MM.1S (cell line): ENCODE measurements around the gene LPCAT1.

Experiments used
- DNase-seq: peaks from one replicate; pipeline ENCODE4 v3.0.0-alpha.2; 2015
- H2AFZ ChIP-seq: fragments of 300-600 bp; sonication (generic); 2 replicates; pipeline ENCODE4 v1.6.0; 2016; ENCODE audit warnings: antibody characterized with exemption, low read length
- H3F3A ChIP-seq: fragments of 300-600 bp; sonication (generic); 2 replicates; pipeline ENCODE4 v1.6.1; 2016; ENCODE audit warnings: mild to moderate bottlenecking, antibody characterized with exemption, low read length, moderate library complexity, mixed read lengths; ENCODE audit not compliant: insufficient read depth
- H3K27ac ChIP-seq: fragments of 300-600 bp; sonication (generic); 2 replicates; pipeline ENCODE4 v1.5.1; 2016; ENCODE audit warnings: mild to moderate bottlenecking, low read length
- H3K27me3 ChIP-seq: fragments of 300-600 bp; sonication (generic); replicated peaks from 2 replicates; pipeline ENCODE4 v1.6.0; 2016; ENCODE audit warnings: low read length; ENCODE audit not compliant: insufficient read depth
- H3K36me3 ChIP-seq: fragments of 300-600 bp; sonication (generic); replicated peaks from 2 replicates; pipeline ENCODE4 v1.6.1; 2016; ENCODE audit warnings: mild to moderate bottlenecking, low read length, mixed read lengths; ENCODE audit not compliant: insufficient read depth
- H3K4me1 ChIP-seq: fragments of 300-600 bp; sonication (generic); 2 replicates; pipeline ENCODE4 v1.6.1; 2016; ENCODE audit warnings: low read length, mixed read lengths
- H3K4me2 ChIP-seq: fragments of 300-600 bp; sonication (generic); 2 replicates; pipeline ENCODE4 v1.6.0; 2016; ENCODE audit warnings: low read depth, low read length
- H3K4me3 ChIP-seq: fragments of 300-600 bp; sonication (generic); 2 replicates; pipeline ENCODE4 v1.5.1; 2016; ENCODE audit warnings: low read length, mixed read lengths
- H3K79me2 ChIP-seq: fragments of 300-600 bp; sonication (generic); 2 replicates; pipeline ENCODE4 v1.6.1; 2016; ENCODE audit warnings: mixed run types, low read length, mixed read lengths
- H3K9ac ChIP-seq: fragments of 300-600 bp; sonication (generic); 2 replicates; pipeline ENCODE4 v1.6.1; 2016; ENCODE audit warnings: low read length, mixed read lengths
- H3K9me2 ChIP-seq: fragments of 300-600 bp; sonication (generic); replicated peaks from 2 replicates; pipeline ENCODE4 v1.6.1; 2016; ENCODE audit warnings: mild to moderate bottlenecking, low read length, mixed read lengths; ENCODE audit not compliant: insufficient read depth
- H3K9me3 ChIP-seq: fragments of 300-600 bp; sonication (generic); replicated peaks from 2 replicates; pipeline ENCODE4 v1.6.1; 2016; ENCODE audit warnings: mild to moderate bottlenecking, low read length, mixed read lengths; ENCODE audit not compliant: insufficient read depth
- H4K20me1 ChIP-seq: fragments of 300-600 bp; sonication (generic); 2 replicates; pipeline ENCODE4 v1.6.1; 2016; ENCODE audit warnings: mild to moderate bottlenecking, low read length, moderate library complexity, mixed read lengths; ENCODE audit not compliant: insufficient read depth
- CTCF ChIP-seq: fragments of 300-600 bp; sonication (generic); IDR thresholded peaks from 2 replicates; pipeline ENCODE4 v1.5.1; 2016; ENCODE audit warnings: antibody characterized with exemption, low read length, mixed read lengths
- EZH2 ChIP-seq: fragments of 300-600 bp; sonication (generic); optimal IDR thresholded peaks from 2 replicates; pipeline ENCODE3; 2017; ENCODE audit warnings: low read depth, mild to moderate bottlenecking, antibody characterized with exemption, low read length, mixed read lengths
- EZH2phosphoT487 ChIP-seq: fragments of 300-600 bp; sonication (generic); IDR thresholded peaks from 2 replicates; pipeline ENCODE4 v1.6.1; 2018; ENCODE audit warnings: antibody characterized with exemption, low read length

The LPCAT1 gene

GRCh38 chr5:1546556-1546955 lies 22.8 kb upstream of the LPCAT1 start:
- H3K27me3 ChIP-seq = peaks cover 5% of the 10 kb centered on the region; the same call in 1 of the 2 replicates
- no peak overlapping the region for H3K9ac ChIP-seq
- no peak overlapping the region for H3K27ac ChIP-seq
- no peak overlapping the region for H2AFZ ChIP-seq
- H3K4me3 ChIP-seq = no peak overlapping the region
- TF ChIP-seq EZH2phosphoT487 (no peak), EZH2 (no peak), CTCF (no peak)
- H3K4me2 ChIP-seq = no peak overlapping the region
- no peaks in the 10 kb centered on the region for H3K9me2 ChIP-seq
- no peaks in the 10 kb centered on the region for H3F3A ChIP-seq
- no peak for DNase-seq
- no peaks in the 10 kb centered on the region for H3K79me2 ChIP-seq
- no peaks in the 10 kb centered on the region for H3K9me3 ChIP-seq
- H4K20me1 ChIP-seq = no peaks in the 10 kb centered on the region
- no peaks in the 10 kb centered on the region for H3K4me1 ChIP-seq
- H3K36me3 ChIP-seq = no peaks in the 10 kb centered on the region

GRCh38 chr5:1545805-1546355 lies 22.1 kb upstream of the LPCAT1 start:
- Histone ChIP-seq H3K9me2 (no peaks in the 10 kb centered on the region), H3F3A (no peaks in the 10 kb centered on the region), H3K36me3 (no peaks in the 10 kb centered on the region), H4K20me1 (no peaks in the 10 kb centered on the region), H3K4me1 (no peaks in the 10 kb centered on the region), H2AFZ (no peak overlapping the region), H3K27ac (no peak overlapping the region), H3K9ac (no peak overlapping the region), H3K79me2 (no peaks in the 10 kb centered on the region), H3K4me2 (no peak overlapping the region), H3K27me3 (peaks cover 5% of the 10 kb centered on the region; the same call in 1 of the 2 replicates), H3K9me3 (no peaks in the 10 kb centered on the region), H3K4me3 (no peak overlapping the region)
- no peak for TF ChIP-seq EZH2
- no peak for TF ChIP-seq EZH2phosphoT487
- no peak for TF ChIP-seq CTCF
- DNase-seq = no peak

- no peak overlapping the region for H3K4me2 ChIP-seq
- H3K27me3 ChIP-seq = 0 out of 2 replicates have a peak, but pooled peaks cover 5% of the 10 kb centered on the region
- no peaks in the 10 kb centered on the region for H4K20me1 ChIP-seq
- H3K36me3 ChIP-seq = no peaks in the 10 kb centered on the region
- H3K4me3 ChIP-seq = no peak overlapping the region
- DNase-seq = no peak
- H3K4me1 ChIP-seq = no peaks in the 10 kb centered on the region
- no peak overlapping the region for H2AFZ ChIP-seq
- H3K9me2 ChIP-seq = no peaks in the 10 kb centered on the region
- no peak overlapping the region for H3K9ac ChIP-seq
- no peaks in the 10 kb centered on the region for H3K79me2 ChIP-seq
- H3F3A ChIP-seq = no peaks in the 10 kb centered on the region
- TF ChIP-seq CTCF (no peak), EZH2 (no peak), EZH2phosphoT487 (no peak)
- H3K27ac ChIP-seq = no peak overlapping the region
- no peaks in the 10 kb centered on the region for H3K9me3 ChIP-seq
These were observed 21.5 kb upstream of the LPCAT1 start for GRCh38 chr5:1545126-1545804.
